IMR-90 (cell line): Measurements from ENCODE around the gene PIAS4. TPM values are rescaled to one million over a fixed set of nuclear protein-coding genes. Genes with fewer than 3 reads are reported as not detected.
A peak's percentile ranks its signal among the peaks of the same experiment; 100 is the strongest.

Source experiments
- ATAC-seq: fragments of 200-7000 bp; cut with Tn5 transposase; 2 replicates; pipeline ENCODE4 v1.9.1; 2020; ENCODE audit warnings: low read depth, mild to moderate bottlenecking, moderate library complexity
- BruUV-seq: library from RNA; stranded (reverse); fragments of 400-500 nt; replicated peaks from 2 replicates; lab custom pipeline; 2021; lab: Mats Ljungman, UMichigan
- CTCF ChIA-PET: fragments of 300-600 bp; formaldehyde crosslinking; extraction: SDS; loops from one replicate; lab custom pipeline; 2021; ENCODE audit warnings: antibody characterized with exemption; lab: Yijun Ruan, JAX
- POLR2A ChIA-PET: fragments of 300-600 bp; sonication (Branson Sonifier 250); formaldehyde crosslinking; loops from one replicate; lab custom pipeline; 2022; ENCODE audit warnings: antibody characterized with exemption; ENCODE audit not compliant: unreplicated experiment; lab: Charles Lee
- DNase-seq: peaks from one replicate; pipeline ENCODE4 v3.0.0; 2013
- H2AFZ ChIP-seq: replicated peaks from 2 replicates; pipeline ENCODE3; 2013; ENCODE audit warnings: low read length, mild to moderate bottlenecking; ENCODE audit not compliant: poor library complexity
- H2AK5ac ChIP-seq: 2 replicates; pipeline ENCODE4 v1.6.1; 2013; ENCODE audit warnings: low read depth, low read length, inconsistent platforms
- H2AK9ac ChIP-seq: replicated peaks from 2 replicates; pipeline ENCODE3; 2013; ENCODE audit warnings: mild to moderate bottlenecking, low read depth, low read length, moderate library complexity; ENCODE audit not compliant: poor library complexity
- H2BK120ac ChIP-seq: 2 replicates; pipeline ENCODE4 v1.6.1; 2013; ENCODE audit warnings: low read depth, low read length, inconsistent platforms
- H2BK15ac ChIP-seq: 3 replicates; pipeline ENCODE4 v1.6.1; 2013; ENCODE audit warnings: low read depth, low read length, inconsistent platforms
- H2BK20ac ChIP-seq: 2 replicates; pipeline ENCODE4 v1.6.1; 2013; ENCODE audit warnings: low read depth, mild to moderate bottlenecking, inconsistent platforms, low read length, moderate library complexity
- H2BK5ac ChIP-seq: 2 replicates; pipeline ENCODE4 v1.6.1; 2013; ENCODE audit warnings: mild to moderate bottlenecking, low read depth, low read length, inconsistent platforms; ENCODE audit not compliant: poor library complexity, severe bottlenecking
- H3K14ac ChIP-seq: replicated peaks from 2 replicates; pipeline ENCODE4 v1.6.1; 2013; ENCODE audit warnings: low read depth, low read length, inconsistent platforms
- H3K18ac ChIP-seq: 2 replicates; pipeline ENCODE4 v1.6.1; 2013; ENCODE audit warnings: low read depth, low read length, control low read depth
- H3K23ac ChIP-seq: 2 replicates; pipeline ENCODE4 v1.6.1; 2013; ENCODE audit warnings: low read depth, low read length, inconsistent platforms
- H3K27ac ChIP-seq: 2 replicates; pipeline ENCODE4 v1.5.1; 2013; ENCODE audit warnings: mild to moderate bottlenecking, control low read depth, low read length; ENCODE audit not compliant: insufficient read depth
- H3K27me3 ChIP-seq: 2 replicates; pipeline ENCODE4 v1.6.1; 2013; ENCODE audit warnings: low read length; ENCODE audit not compliant: control insufficient read depth, insufficient read depth
- H3K36me3 ChIP-seq: 2 replicates; pipeline ENCODE4 v1.6.1; 2013; ENCODE audit warnings: low read length, mixed read lengths; ENCODE audit not compliant: control insufficient read depth, insufficient read depth
- H3K4ac ChIP-seq: 2 replicates; pipeline ENCODE4 v1.6.1; 2013; ENCODE audit warnings: low read depth, low read length, inconsistent platforms
- H3K4me1 ChIP-seq: 2 replicates; pipeline ENCODE4 v1.6.1; 2013; ENCODE audit warnings: low read length, mixed read lengths; ENCODE audit not compliant: control insufficient read depth, insufficient read depth
- H3K4me2 ChIP-seq: 2 replicates; pipeline ENCODE4 v1.6.1; 2013; ENCODE audit warnings: low read depth, mild to moderate bottlenecking, control low read depth, low read length, moderate library complexity
- H3K4me3 ChIP-seq: 2 replicates; pipeline ENCODE4 v1.5.1; 2013; ENCODE audit warnings: low read depth, mild to moderate bottlenecking, control low read depth, low read length, moderate library complexity; ENCODE audit not compliant: insufficient read depth
- H3K56ac ChIP-seq: 2 replicates; pipeline ENCODE4 v1.6.1; 2013; ENCODE audit warnings: low read length, inconsistent platforms; ENCODE audit not compliant: insufficient read depth; ENCODE audit errors: extremely low read depth
- H3K79me1 ChIP-seq, 2 experiments: 2 replicates each; pipeline ENCODE4 v1.6.1; 2013; ENCODE audit warnings: low read length in 2 of 2, inconsistent platforms in 1 of 2, low read depth in 1 of 2
- H3K9ac ChIP-seq: 2 replicates; pipeline ENCODE4 v1.6.1; 2013; ENCODE audit warnings: low read depth, low read length, control low read depth
- H3K9me1 ChIP-seq: 2 replicates; pipeline ENCODE4 v1.6.1; 2013; ENCODE audit warnings: low read length, inconsistent platforms; ENCODE audit not compliant: insufficient read depth
- H3K9me3 ChIP-seq: 2 replicates; pipeline ENCODE4 v1.6.1; 2013; ENCODE audit warnings: low read length; ENCODE audit not compliant: control insufficient read depth, insufficient read depth
- H4K20me1 ChIP-seq: 2 replicates; pipeline ENCODE4 v1.6.1; 2013; ENCODE audit warnings: low read length, inconsistent platforms; ENCODE audit not compliant: insufficient read depth
- H4K5ac ChIP-seq: 2 replicates; pipeline ENCODE4 v1.6.1; 2013; ENCODE audit warnings: mild to moderate bottlenecking, low read depth, low read length, control low read depth
- H4K8ac ChIP-seq, 2 experiments: 2 replicates each; pipeline ENCODE4 v1.6.1; 2013; ENCODE audit warnings: low read depth in 2 of 2, low read length in 2 of 2, control low read depth in 1 of 2, inconsistent platforms in 1 of 2
- H4K91ac ChIP-seq: 2 replicates; pipeline ENCODE4 v1.6.1; 2013; ENCODE audit warnings: low read depth, low read length, inconsistent platforms; ENCODE audit not compliant: insufficient read depth
- BHLHE40 ChIP-seq: fragments of 150-350 bp; IDR thresholded peaks from 2 replicates; pipeline ENCODE4 v1.6.1; 2016; ENCODE audit warnings: mild to moderate bottlenecking, low read depth, low read length
- MAFK ChIP-seq: IDR thresholded peaks from 2 replicates; pipeline ENCODE4 v1.6.1; 2012; ENCODE audit warnings: low read depth, low read length, improper control_type of control experiment
- MXI1 ChIP-seq: IDR thresholded peaks from 2 replicates; pipeline ENCODE4 v1.6.1; 2012; ENCODE audit warnings: low read depth, mild to moderate bottlenecking, low read length, moderate library complexity, borderline replicate concordance
- RCOR1 ChIP-seq: IDR thresholded peaks from 2 replicates; pipeline ENCODE4 v1.6.1; 2012; ENCODE audit warnings: mild to moderate bottlenecking, low read length, improper control_type of control experiment; ENCODE audit not compliant: insufficient replicate concordance
- SMC3 ChIP-seq: fragments of 150-350 bp; IDR thresholded peaks from 2 replicates; pipeline ENCODE4 v1.6.1; 2016; ENCODE audit warnings: low read depth, mild to moderate bottlenecking, antibody characterized with exemption, low read length, moderate library complexity
- WGBS, 2 experiments: methylation state at CpG; one replicate each; pipeline versions ENCODE4 v1.1.5 to v1.1.7; 2013; ENCODE audit warnings: missing lambda C conversion rate in 2 of 2; ENCODE audit not compliant: insufficient read length in 1 of 2; ENCODE audit errors: extremely low coverage in 2 of 2; 5-methylcytosine and 5-hydroxymethylcytosine counted together
- dilution Hi-C: fragments of 300-500 bp; cut with HindIII; formaldehyde crosslinking; loops from one replicate; pipeline ENCODE4 v1.14.3; 2018; ENCODE audit warnings: low sequenced_read_pairs; ENCODE audit not compliant: unreplicated experiment
- in situ Hi-C: fragments of 300-500 bp; cut with MboI; formaldehyde crosslinking; loops from 3 replicates; pipeline ENCODE4 v1.14.3; 2019; ENCODE audit warnings: low sequenced_read_pairs, inconsistent platforms, mixed read lengths
- intact Hi-C: fragments of 100-400 bp; cut with micrococcal nuclease; formaldehyde crosslinking; loops from 2 replicates; pipeline ENCODE4 v1.10.0; 2022
- polyA plus RNA-seq, 3 experiments: library from polyadenylated mRNA; depleted of rRNA; stranded (reverse); fragments of >200 nt; gene quantifications; 2 replicates each; pipeline ENCODE4 v1.2.3, GENCODE V29; 2012; ENCODE audit warnings: low replicate concordance in 1 of 3
- total RNA-seq: library from RNA; depleted of rRNA; stranded (reverse); fragments of >200 nt; gene quantifications from 2 replicates; pipeline ENCODE4 v1.2.3, GENCODE V29; 2012

PIAS4 gene
- total and polyA plus RNA-seq, 2 of the 4 experiments (the other 2 are of a cell fraction): 12.1 to 13.6 TPM

- Histone ChIP-seq H3K9ac (peak overlapping the region; percentile 86), H2BK15ac (no peak overlapping the region), H4K20me1 (peaks cover 50% of the 10 kb centered on the region), H4K91ac (no peak overlapping the region; the same call in 1 of the 2 replicates), H4K5ac (no peak overlapping the region; the same call in 1 of the 2 replicates), H2AK9ac (peak overlapping the region; percentile 94), H2AK5ac (peak overlapping the region; percentile 66; the same call in 1 of the 2 replicates), H3K4ac (peak overlapping the region; percentile 54), H3K4me2 (peak overlapping the region; percentile 100), H3K4me3 (peak overlapping the region; percentile 100), H2BK5ac (peak overlapping the region; percentile 12), H3K14ac (peak overlapping the region; percentile 50; the same call in 1 of the 2 replicates), H3K18ac (no peak overlapping the region), H3K79me1 (peaks cover 24 to 56% of the 10 kb centered on the region in 2 experiments), H3K36me3 (peaks cover 6% of the 10 kb centered on the region; the same call in 1 of the 2 replicates), H3K4me1 (peaks cover 24% of the 10 kb centered on the region), H3K9me1 (no peaks in the 10 kb centered on the region), H3K27ac (peak overlapping the region; percentile 56), H4K8ac (peak overlapping the region in 1 of 2 experiments; percentile 21; a peak in 1 of 4 replicates), H3K23ac (peak overlapping the region; percentile 67), H2BK120ac (no peak overlapping the region), H2BK20ac (no peak overlapping the region), H3K9me3 (no peaks in the 10 kb centered on the region), H3K27me3 (no peaks in the 10 kb centered on the region), H2AFZ (peak overlapping the region; percentile 98), H3K56ac (no peak overlapping the region)
- ChIA-PET CTCF (interaction anchor here (0.7 kb wide), 1 partner anchor 33 kb away, joined by 4 read pairs; no protein-coding TSS in a partner anchor), POLR2A (interaction anchor here (0.8 kb wide), 1 partner anchor 20 kb away, joined by 5 read pairs; no protein-coding TSS in a partner anchor)
- in situ Hi-C loops: no loop called here
- ATAC-seq (peak; percentile 5), DNase-seq (no peak)
- 0% methylated on average over 15 of the region's 55 CpGs; no CpG with 5 or more reads in 1 of the 2 experiments for WGBS, 2 experiments
- dilution Hi-C loops: no loop called here
- no TSS peak for BruUV-seq
- intact Hi-C loops: loop anchor here (2.0 kb wide), 1 partner anchor 21 kb away; no protein-coding TSS in a partner anchor
- TF ChIP-seq BHLHE40 (no peak), MXI1 (no peak; the same call in 1 of the 2 replicates), SMC3 (no peak), MAFK (no peak), RCOR1 (no peak)
These were observed 452 bp downstream of the PIAS4 start for GRCh38 chr19:4007836-4008539.
